ENCODE results near the gene EBF3. TPM values are rescaled to one million over a fixed set of nuclear protein-coding genes. Genes with fewer than 3 reads are reported as not detected.

Gene EBF3
- total RNA-seq, 1 experiment from 2014 or later: not detected

DNA sequence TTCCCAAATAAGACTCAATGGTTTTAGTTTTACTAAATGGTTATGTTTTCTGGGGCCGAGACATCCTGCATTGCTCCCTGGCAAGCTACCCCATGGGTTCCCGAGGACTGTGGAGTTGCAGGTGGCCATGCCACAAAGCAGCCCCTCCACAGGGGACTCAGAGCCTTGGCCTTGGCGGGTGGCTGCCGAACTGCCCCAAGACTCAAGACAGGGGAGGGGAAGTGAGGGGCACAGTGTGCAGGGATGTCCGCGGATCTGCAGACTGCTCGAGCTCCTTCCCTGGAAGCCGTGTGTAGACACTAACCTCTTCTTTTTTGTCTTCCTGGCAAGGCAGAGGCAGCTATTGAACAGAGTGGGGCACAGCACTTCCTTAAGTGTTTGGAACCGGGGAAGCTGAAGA lies 154.6 kb downstream of the EBF3 start:
- no TSS peak for BruUV-seq (replicated peaks)
- no peak for TF ChIP-seq EZH2phosphoT487 (IDR thresholded peaks at IDR 0.05; ENCODE audit: borderline replicate concordance, low read length)
- TF ChIP-seq EZH2 (IDR thresholded peaks at IDR 0.05; ENCODE audit: low read length, unreplicated experiment): no peak
- TF ChIP-seq, protein P1, sequence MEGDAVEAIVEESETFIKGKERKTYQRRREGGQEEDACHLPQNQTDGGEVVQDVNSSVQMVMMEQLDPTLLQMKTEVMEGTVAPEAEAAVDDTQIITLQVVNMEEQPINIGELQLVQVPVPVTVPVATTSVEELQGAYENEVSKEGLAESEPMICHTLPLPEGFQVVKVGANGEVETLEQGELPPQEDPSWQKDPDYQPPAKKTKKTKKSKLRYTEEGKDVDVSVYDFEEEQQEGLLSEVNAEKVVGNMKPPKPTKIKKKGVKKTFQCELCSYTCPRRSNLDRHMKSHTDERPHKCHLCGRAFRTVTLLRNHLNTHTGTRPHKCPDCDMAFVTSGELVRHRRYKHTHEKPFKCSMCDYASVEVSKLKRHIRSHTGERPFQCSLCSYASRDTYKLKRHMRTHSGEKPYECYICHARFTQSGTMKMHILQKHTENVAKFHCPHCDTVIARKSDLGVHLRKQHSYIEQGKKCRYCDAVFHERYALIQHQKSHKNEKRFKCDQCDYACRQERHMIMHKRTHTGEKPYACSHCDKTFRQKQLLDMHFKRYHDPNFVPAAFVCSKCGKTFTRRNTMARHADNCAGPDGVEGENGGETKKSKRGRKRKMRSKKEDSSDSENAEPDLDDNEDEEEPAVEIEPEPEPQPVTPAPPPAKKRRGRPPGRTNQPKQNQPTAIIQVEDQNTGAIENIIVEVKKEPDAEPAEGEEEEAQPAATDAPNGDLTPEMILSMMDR (conservative IDR thresholded peaks at IDR 0.05; ENCODE audit: low read depth, low read length): no peak
- intact Hi-C loops (cut with micrococcal nuclease): no loop called here
- no peak for ATAC-seq
- Histone ChIP-seq H3K4me1 (ENCODE audit: insufficient read depth, low read length) (no peaks in the 10 kb centered on the region), H4K20me1 (ENCODE audit: low read length) (no peaks in the 10 kb centered on the region), H3K9ac (ENCODE audit: low read length) (no peak overlapping the region), H3K27ac (ENCODE audit: low read length) (no peak overlapping the region), H3K79me2 (ENCODE audit: low read length) (no peaks in the 10 kb centered on the region), H3K4me3 (ENCODE audit: low read length) (no peak overlapping the region), H3K27me3 (ENCODE audit: low read length) (peaks cover 19% of the 10 kb centered on the region; the same call in 1 of the 2 replicates), H3K9me3 (ENCODE audit: low read length) (no peaks in the 10 kb centered on the region), H3K4me2 (ENCODE audit: low read length) (no peak overlapping the region), H2AFZ (ENCODE audit: low read length) (no peak overlapping the region), H3K9me2 (replicated peaks; ENCODE audit: low read length) (no peaks in the 10 kb centered on the region), H3K36me3 (ENCODE audit: low read depth, low read length) (no peaks in the 10 kb centered on the region), H3F3A (ENCODE audit: low read length, unreplicated experiment) (no peaks in the 10 kb centered on the region)
- DNase-seq: no peak
- ChIA-PET CTCF (no interaction called here), POLR2A (ENCODE audit: unreplicated experiment) (no interaction called here)

DNA sequence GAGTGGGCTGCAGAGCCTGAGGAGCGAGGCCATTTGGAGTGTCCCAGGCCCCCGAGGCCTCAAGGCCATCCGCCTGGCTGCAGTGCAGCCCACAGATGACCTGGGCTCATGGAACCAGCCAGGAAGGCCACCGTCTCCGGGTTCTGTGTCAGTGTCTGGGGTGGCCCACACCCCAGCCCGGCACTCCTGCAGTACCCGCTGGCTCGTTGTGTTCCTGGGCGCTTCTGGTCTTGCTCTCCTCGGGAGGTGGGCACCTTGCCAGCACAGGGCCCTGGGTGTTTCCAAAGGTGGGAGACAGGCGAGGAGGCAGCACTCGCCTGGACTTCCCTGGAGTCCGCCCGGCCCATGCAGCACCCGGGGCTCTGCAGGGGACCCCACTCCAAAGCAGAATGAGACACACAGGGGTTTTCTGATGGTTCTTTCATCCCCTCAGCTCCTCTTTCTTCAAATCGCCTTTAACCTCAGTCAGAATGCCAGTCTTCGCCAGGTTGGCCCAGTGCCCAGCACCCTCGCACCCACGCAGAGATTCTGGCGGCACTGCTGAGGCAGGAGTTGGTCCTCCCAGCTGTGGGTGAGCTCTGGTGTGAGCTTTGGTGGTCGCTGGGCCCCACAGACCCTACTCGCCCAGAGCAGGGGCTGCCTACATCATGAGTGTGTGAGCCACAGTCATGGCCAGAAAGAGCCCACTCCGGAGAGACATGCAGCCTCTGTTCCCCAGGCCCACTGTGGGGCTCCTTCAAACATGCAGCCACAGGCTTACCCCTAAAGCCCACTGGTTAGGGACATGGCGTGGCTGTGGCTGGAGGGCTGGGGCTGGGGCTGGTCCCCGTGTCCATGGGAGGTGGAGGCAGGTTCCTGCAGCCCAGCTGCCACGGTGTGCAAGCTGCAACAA lies 155.7 kb downstream of the EBF3 start:
- Histone ChIP-seq H3K36me3 (ENCODE audit: low read depth, low read length) (no peaks in the 10 kb centered on the region), H3F3A (ENCODE audit: low read length, unreplicated experiment) (no peaks in the 10 kb centered on the region), H3K9me2 (replicated peaks; ENCODE audit: low read length) (no peaks in the 10 kb centered on the region), H3K4me1 (ENCODE audit: insufficient read depth, low read length) (no peaks in the 10 kb centered on the region), H3K4me2 (ENCODE audit: low read length) (no peak overlapping the region), H4K20me1 (ENCODE audit: low read length) (no peaks in the 10 kb centered on the region), H3K27me3 (ENCODE audit: low read length) (peaks cover 11% of the 10 kb centered on the region; the same call in 1 of the 2 replicates), H3K9ac (ENCODE audit: low read length) (no peak overlapping the region), H2AFZ (ENCODE audit: low read length) (no peak overlapping the region), H3K79me2 (ENCODE audit: low read length) (no peaks in the 10 kb centered on the region), H3K4me3 (ENCODE audit: low read length) (no peak overlapping the region), H3K9me3 (ENCODE audit: low read length) (no peaks in the 10 kb centered on the region), H3K27ac (ENCODE audit: low read length) (no peak overlapping the region)
- ATAC-seq (no peak), DNase-seq (no peak)
- intact Hi-C loops (cut with micrococcal nuclease): no loop called here
- POLR2A ChIA-PET (ENCODE audit: unreplicated experiment): no interaction called here
- CTCF ChIA-PET: no interaction called here
- TF ChIP-seq EZH2 (IDR thresholded peaks at IDR 0.05; ENCODE audit: low read length, unreplicated experiment) (no peak), EZH2phosphoT487 (IDR thresholded peaks at IDR 0.05; ENCODE audit: borderline replicate concordance, low read length) (no peak)
- TF ChIP-seq, protein P1 (conservative IDR thresholded peaks at IDR 0.05; ENCODE audit: low read depth, low read length): no peak
- no TSS peak for BruUV-seq (replicated peaks)

DNA sequence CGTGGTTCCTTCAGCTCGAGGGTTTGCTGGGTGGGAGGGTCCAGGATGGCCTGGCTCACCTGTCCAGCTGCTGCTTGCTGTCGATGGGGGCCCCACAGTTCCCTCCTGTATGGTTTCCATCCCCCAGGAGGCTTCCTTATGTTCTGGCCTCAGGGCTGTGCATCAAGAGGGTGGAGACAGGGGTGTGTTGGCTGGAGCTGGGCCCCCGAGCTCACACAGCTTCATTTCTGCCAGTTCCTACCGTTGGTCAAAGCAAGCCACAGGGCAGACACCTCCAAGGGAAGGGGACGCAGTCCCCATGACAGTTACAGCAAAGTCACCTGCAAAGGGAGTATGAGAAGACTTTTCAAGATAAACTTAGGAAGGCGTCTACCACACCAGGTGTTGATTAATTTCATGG lies 156.9 kb downstream of the EBF3 start:
- Histone ChIP-seq H3F3A (ENCODE audit: low read length, unreplicated experiment) (no peaks in the 10 kb centered on the region), H3K9me2 (replicated peaks; ENCODE audit: low read length) (no peaks in the 10 kb centered on the region), H3K9me3 (ENCODE audit: low read length) (no peaks in the 10 kb centered on the region), H3K9ac (ENCODE audit: low read length) (no peak overlapping the region), H2AFZ (ENCODE audit: low read length) (no peak overlapping the region), H3K27me3 (ENCODE audit: low read length) (peaks cover 3% of the 10 kb centered on the region; the same call in 1 of the 2 replicates), H3K27ac (ENCODE audit: low read length) (no peak overlapping the region), H3K79me2 (ENCODE audit: low read length) (no peaks in the 10 kb centered on the region), H3K4me3 (ENCODE audit: low read length) (no peak overlapping the region), H3K36me3 (ENCODE audit: low read depth, low read length) (no peaks in the 10 kb centered on the region), H4K20me1 (ENCODE audit: low read length) (no peaks in the 10 kb centered on the region), H3K4me1 (ENCODE audit: insufficient read depth, low read length) (no peaks in the 10 kb centered on the region), H3K4me2 (ENCODE audit: low read length) (no peak overlapping the region)
- ATAC-seq (no peak), DNase-seq (no peak)
- BruUV-seq (replicated peaks): no TSS peak
- ChIA-PET POLR2A (ENCODE audit: unreplicated experiment) (no interaction called here), CTCF (no interaction called here)
- intact Hi-C loops (cut with micrococcal nuclease): no loop called here
- TF ChIP-seq EZH2 (IDR thresholded peaks at IDR 0.05; ENCODE audit: low read length, unreplicated experiment): no peak
- no peak for TF ChIP-seq EZH2phosphoT487 (IDR thresholded peaks at IDR 0.05; ENCODE audit: borderline replicate concordance, low read length)
- TF ChIP-seq, protein P1 (conservative IDR thresholded peaks at IDR 0.05; ENCODE audit: low read depth, low read length): no peak
